Activated naive CD8-positive, alpha-beta T cell treated with anti-CD3 and anti-CD28 coated beads for 36 hours (primary cell): ENCODE data around the gene GLRX. TPM values are rescaled to one million over a fixed set of nuclear protein-coding genes. Genes with fewer than 3 reads are reported as not detected.
A peak's percentile ranks its signal among the peaks of the same experiment; 100 is the strongest.
"Not testable (repeated sequence)": the region's sequence is repeated elsewhere in the genome, so short reads cannot be mapped to it uniquely, and the experiment has no call there.

Experiments
- DNase-seq: peaks from one replicate; pipeline ENCODE4 v3.0.0; 2021
- H3K27ac Mint-ChIP-seq: one replicate; pipeline ENCODE4 v1.8.0; 2022; ENCODE audit warnings: mild to moderate bottlenecking, moderate library complexity, mixed read lengths
- H3K27me3 Mint-ChIP-seq: one replicate; pipeline ENCODE4 v1.8.0; 2022; ENCODE audit warnings: mild to moderate bottlenecking, mixed read lengths
- H3K36me3 Mint-ChIP-seq: one replicate; pipeline ENCODE4 v1.8.0; 2021; ENCODE audit warnings: mild to moderate bottlenecking, mixed read lengths
- H3K4me1 Mint-ChIP-seq: one replicate; pipeline ENCODE4 v1.8.0; 2021; ENCODE audit warnings: mixed read lengths
- H3K4me3 Mint-ChIP-seq: one replicate; pipeline ENCODE4 v1.8.0; 2022; ENCODE audit warnings: mild to moderate bottlenecking, moderate library complexity, mixed read lengths
- H3K9me3 Mint-ChIP-seq: one replicate; pipeline ENCODE4 v1.8.0; 2022; ENCODE audit warnings: mixed read lengths
- total RNA-seq, 2 experiments: library from RNA; stranded (reverse); gene quantifications; one replicate each; pipeline ENCODE4 v1.2.3, GENCODE V29; 2021

GLRX gene
- total RNA-seq, 2 experiments from 2014 or later: 26.4 to 29.5 TPM

GRCh38 chr5:95841914-95842812, 19.6 kb upstream of the GLRX start:
- H3K9me3 Mint-ChIP-seq: no peaks in the 10 kb centered on the region
- peaks cover 24% of the 10 kb centered on the region for H3K4me1 Mint-ChIP-seq
- H3K4me3 Mint-ChIP-seq: no peak overlapping the region
- DNase-seq: no peak
- no peaks in the 10 kb centered on the region for H3K27me3 Mint-ChIP-seq
- H3K27ac Mint-ChIP-seq: no peak overlapping the region
- H3K36me3 Mint-ChIP-seq: no peaks in the 10 kb centered on the region

GRCh38 chr5:95840956-95841705, 18.6 kb upstream of the GLRX start:
- H3K4me3 Mint-ChIP-seq: no peak overlapping the region
- H3K9me3 Mint-ChIP-seq: no peaks in the 10 kb centered on the region
- H3K4me1 Mint-ChIP-seq: peaks cover 32% of the 10 kb centered on the region
- no peak for DNase-seq
- H3K27me3 Mint-ChIP-seq: no peaks in the 10 kb centered on the region
- H3K27ac Mint-ChIP-seq: no peak overlapping the region
- H3K36me3 Mint-ChIP-seq: no peaks in the 10 kb centered on the region

GRCh38 chr5:95839658-95840057, 17.1 kb upstream of the GLRX start:
- Mint-ChIP-seq H3K27ac (no peak overlapping the region), H3K4me3 (no peak overlapping the region), H3K4me1 (peaks cover 40% of the 10 kb centered on the region), H3K9me3 (no peaks in the 10 kb centered on the region), H3K27me3 (no peaks in the 10 kb centered on the region), H3K36me3 (no peaks in the 10 kb centered on the region)
- DNase-seq: no peak

- Mint-ChIP-seq H3K4me3 (no peak overlapping the region), H3K27me3 (no peaks in the 10 kb centered on the region), H3K36me3 (no peaks in the 10 kb centered on the region), H3K4me1 (peaks cover 51% of the 10 kb centered on the region), H3K9me3 (no peaks in the 10 kb centered on the region), H3K27ac (no peak overlapping the region)
- no peak for DNase-seq
Observed at GRCh38 chr5:95838556-95838955, 16.0 kb upstream of the GLRX start.

GRCh38 chr5:95838001-95838520, 15.5 kb upstream of the GLRX start:
- Mint-ChIP-seq H3K4me1 (peaks cover 49% of the 10 kb centered on the region), H3K27me3 (no peaks in the 10 kb centered on the region), H3K27ac (no peak overlapping the region)

DNA sequence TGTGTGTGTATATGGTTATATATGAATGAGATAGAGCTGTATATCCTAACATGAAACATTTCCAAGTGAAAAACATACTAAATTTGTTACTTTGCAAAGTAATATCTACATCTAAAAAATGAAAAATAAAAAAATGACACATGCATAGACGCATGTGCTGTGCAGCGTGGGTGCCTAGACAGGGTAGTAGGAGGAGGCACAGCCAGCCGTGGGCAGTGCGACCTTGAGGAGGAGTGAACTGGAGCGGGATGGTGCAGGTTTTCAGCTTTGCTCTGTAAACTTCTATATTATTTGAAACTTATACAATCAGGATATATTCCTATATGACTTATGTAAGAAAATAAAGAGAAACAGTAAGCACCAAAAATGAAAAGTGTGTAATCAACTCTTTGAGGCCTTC, 15.0 kb upstream of the GLRX start:
- H3K27me3 Mint-ChIP-seq: no peaks in the 10 kb centered on the region
- peaks cover 50% of the 10 kb centered on the region for H3K4me1 Mint-ChIP-seq
- no peak for DNase-seq

More at GRCh38 chr5:95838001-95838520, 15.5 kb upstream of the GLRX start:
- no peak for DNase-seq
- Mint-ChIP-seq H3K9me3 (no peaks in the 10 kb centered on the region), H3K36me3 (no peaks in the 10 kb centered on the region), H3K4me3 (no peak overlapping the region)

GRCh38 chr5:95836971-95837370, 14.4 kb upstream of the GLRX start:
- not testable (repeated sequence) for H3K36me3 Mint-ChIP-seq, H3K4me3 Mint-ChIP-seq, H3K9me3 Mint-ChIP-seq, DNase-seq, H3K27me3 Mint-ChIP-seq
- Mint-ChIP-seq H3K27ac (peak overlapping the region; percentile 87), H3K4me1 (peaks cover 51% of the 10 kb centered on the region)

More for the DNA sequence above, 15.0 kb upstream of the GLRX start:
- H3K36me3 Mint-ChIP-seq: no peaks in the 10 kb centered on the region
- no peaks in the 10 kb centered on the region for H3K9me3 Mint-ChIP-seq
- no peak overlapping the region for H3K4me3 Mint-ChIP-seq
- no peak overlapping the region for H3K27ac Mint-ChIP-seq

- H3K27me3 Mint-ChIP-seq: no peaks in the 10 kb centered on the region
- H3K4me3 Mint-ChIP-seq: peak overlapping the region; percentile 77
- H3K4me1 Mint-ChIP-seq: peaks cover 52% of the 10 kb centered on the region
- no peak for DNase-seq
- H3K9me3 Mint-ChIP-seq: no peaks in the 10 kb centered on the region
- H3K36me3 Mint-ChIP-seq: no peaks in the 10 kb centered on the region
- peak overlapping the region; percentile 87 for H3K27ac Mint-ChIP-seq
Observed at GRCh38 chr5:95836544-95836943, 14.0 kb upstream of the GLRX start.

DNA sequence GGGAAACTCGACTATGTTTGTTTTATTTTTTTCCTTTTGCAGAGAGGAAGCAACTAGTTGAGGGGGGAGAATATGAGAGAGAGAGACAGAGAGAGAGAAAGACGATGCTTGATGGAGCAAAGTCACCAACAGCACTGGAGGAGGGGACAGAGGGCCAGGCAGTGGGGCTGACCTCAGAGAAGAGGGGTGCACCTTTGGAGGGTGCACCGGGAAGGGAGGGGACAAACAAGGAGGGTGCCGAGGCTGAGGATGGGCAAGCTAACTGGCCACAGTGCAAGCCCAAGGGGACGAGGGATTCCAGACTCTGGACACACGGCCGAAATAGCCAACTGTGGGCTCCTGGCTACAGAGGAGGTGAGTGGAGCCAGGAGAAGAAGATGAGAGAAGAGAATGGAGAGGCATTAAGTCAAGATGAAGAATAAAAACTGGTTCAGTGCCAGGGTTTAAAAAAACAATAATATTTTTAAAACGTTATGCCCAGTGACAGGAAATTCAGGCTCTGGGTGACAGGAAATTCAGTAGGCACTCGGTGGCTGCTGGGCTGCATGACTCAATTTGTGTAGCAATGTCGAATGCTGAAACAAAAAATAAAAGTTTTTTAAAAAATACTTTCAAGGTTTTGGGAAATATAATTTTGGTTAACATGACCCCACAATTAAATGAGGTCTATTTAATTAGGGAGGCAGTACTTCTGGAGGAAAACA, 13.3 kb upstream of the GLRX start:
- H3K27ac Mint-ChIP-seq: peak overlapping the region; percentile 87
- DNase-seq: no peak
- H3K36me3 Mint-ChIP-seq: no peaks in the 10 kb centered on the region
- H3K4me1 Mint-ChIP-seq: peaks cover 52% of the 10 kb centered on the region
- no peaks in the 10 kb centered on the region for H3K9me3 Mint-ChIP-seq
- peak overlapping the region; percentile 77 for H3K4me3 Mint-ChIP-seq
- no peaks in the 10 kb centered on the region for H3K27me3 Mint-ChIP-seq

- Mint-ChIP-seq H3K4me1 (peaks cover 48% of the 10 kb centered on the region), H3K9me3 (no peaks in the 10 kb centered on the region), H3K27ac (no peak overlapping the region), H3K4me3 (no peak overlapping the region), H3K36me3 (peaks cover 1% of the 10 kb centered on the region), H3K27me3 (no peaks in the 10 kb centered on the region)
- DNase-seq: no peak
Observed at GRCh38 chr5:95832664-95833063, 10.1 kb upstream of the GLRX start.

GRCh38 chr5:95830226-95830625, 7.7 kb upstream of the GLRX start:
- no peaks in the 10 kb centered on the region for H3K9me3 Mint-ChIP-seq
- DNase-seq: no peak
- no peak overlapping the region for H3K27ac Mint-ChIP-seq
- no peak overlapping the region for H3K4me3 Mint-ChIP-seq
- peaks cover 36% of the 10 kb centered on the region for H3K4me1 Mint-ChIP-seq
- no peaks in the 10 kb centered on the region for H3K27me3 Mint-ChIP-seq
- H3K36me3 Mint-ChIP-seq: peaks cover 1% of the 10 kb centered on the region

DNA sequence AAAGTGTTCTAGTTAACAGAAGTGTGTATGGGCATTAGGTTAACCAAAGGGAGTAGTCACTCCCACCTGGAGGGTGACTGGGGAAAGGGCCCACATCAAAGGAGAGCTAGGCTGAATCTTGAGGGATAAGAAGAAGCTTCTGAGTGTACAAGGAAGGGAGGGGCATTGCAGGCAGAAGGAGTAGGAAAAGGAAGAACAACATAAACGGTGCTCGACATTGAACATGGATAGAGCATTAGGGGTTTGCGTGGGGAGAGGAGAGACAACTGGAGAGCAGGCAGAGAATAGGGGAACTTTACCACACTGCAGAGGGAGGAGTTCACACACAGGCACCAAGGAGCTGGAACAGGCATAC, 5.3 kb upstream of the GLRX start:
- Mint-ChIP-seq H3K9me3 (no peaks in the 10 kb centered on the region), H3K27ac (no peak overlapping the region), H3K27me3 (no peaks in the 10 kb centered on the region), H3K36me3 (peaks cover 1% of the 10 kb centered on the region), H3K4me1 (peaks cover 37% of the 10 kb centered on the region), H3K4me3 (no peak overlapping the region)
- DNase-seq: no peak

GRCh38 chr5:95826949-95827891, 4.7 kb upstream of the GLRX start:
- H3K27ac Mint-ChIP-seq: no peak overlapping the region

DNA sequence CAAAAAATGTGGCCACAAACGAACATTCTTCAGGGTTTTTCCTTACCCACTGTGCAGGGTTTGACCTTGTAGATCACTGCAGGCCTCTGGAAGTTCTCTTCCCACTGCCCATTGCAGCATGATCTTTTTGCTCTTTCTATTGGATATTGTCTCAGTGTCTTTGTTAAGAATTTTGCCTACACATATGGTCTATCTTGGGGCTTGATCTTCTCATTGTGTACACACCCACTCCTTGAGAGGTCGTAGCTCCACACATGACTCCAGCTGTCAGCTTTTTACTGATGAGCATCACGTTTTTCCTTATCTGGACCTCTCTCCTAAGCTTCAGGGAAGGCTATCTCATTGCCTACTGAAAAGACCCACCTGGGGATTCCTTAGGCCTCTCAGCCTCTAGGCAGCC, 3.0 kb upstream of the GLRX start:
- H3K4me1 Mint-ChIP-seq: peaks cover 36% of the 10 kb centered on the region
- no peak for DNase-seq
- H3K4me3 Mint-ChIP-seq: no peak overlapping the region
- H3K36me3 Mint-ChIP-seq: peaks cover 1% of the 10 kb centered on the region
- H3K27ac Mint-ChIP-seq: peak overlapping the region; percentile 9
- H3K27me3 Mint-ChIP-seq: no peaks in the 10 kb centered on the region
- no peaks in the 10 kb centered on the region for H3K9me3 Mint-ChIP-seq

More at GRCh38 chr5:95826949-95827891, 4.7 kb upstream of the GLRX start:
- H3K4me1 Mint-ChIP-seq: peaks cover 35% of the 10 kb centered on the region
- no peak overlapping the region for H3K4me3 Mint-ChIP-seq
- H3K36me3 Mint-ChIP-seq: peaks cover 1% of the 10 kb centered on the region
- no peak for DNase-seq
- H3K27me3 Mint-ChIP-seq: no peaks in the 10 kb centered on the region
- H3K9me3 Mint-ChIP-seq: no peaks in the 10 kb centered on the region
